Measurements from ENCODE around the gene GRID1.

DNA sequence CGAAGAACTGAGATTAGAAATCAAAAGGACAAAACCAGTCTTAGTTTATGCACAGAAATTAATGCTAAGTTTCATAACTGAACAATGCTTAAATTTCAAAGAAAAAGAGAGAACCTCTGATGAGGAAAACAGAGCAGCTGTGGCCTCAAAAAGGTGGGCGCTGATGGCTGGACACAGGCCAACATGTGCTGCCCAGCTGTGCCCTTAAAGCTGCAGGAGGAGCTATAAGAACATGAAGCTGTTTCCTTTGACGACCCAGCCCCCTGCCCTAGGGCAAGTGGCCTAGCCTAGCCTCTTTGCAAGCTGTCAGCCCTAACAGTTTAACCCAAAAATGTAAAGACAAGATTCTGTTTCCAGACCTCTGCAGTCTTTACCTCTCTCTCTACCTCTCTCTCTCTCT lies 107.7 kb downstream of the GRID1 start:
- TF ChIP-seq CEBPB (IDR thresholded peaks at IDR 0.05; ENCODE audit: low read depth) (no peak), POLR2AphosphoS5 (IDR thresholded peaks at IDR 0.05; ENCODE audit: low read depth, low read length) (no peak), RAD21 (IDR thresholded peaks at IDR 0.05; ENCODE audit: low read depth) (no peak), YY1 (IDR thresholded peaks at IDR 0.05; ENCODE audit: extremely low read depth, insufficient replicate concordance, low read depth, low read length) (no peak), ZFX (IDR thresholded peaks at IDR 0.05) (no peak), EGR1 (IDR thresholded peaks at IDR 0.05; ENCODE audit: low read depth) (no peak), POLR2A (IDR thresholded peaks at IDR 0.05; ENCODE audit: borderline replicate concordance, extremely low read depth, insufficient read depth, insufficient read length) (no peak), EZH2 (IDR thresholded peaks at IDR 0.05) (no peak), FOSL1 (IDR thresholded peaks at IDR 0.05; ENCODE audit: low read depth) (no peak), EZH2phosphoT487 (IDR thresholded peaks at IDR 0.05; ENCODE audit: borderline replicate concordance) (no peak)
- TF ChIP-seq, protein P1, sequence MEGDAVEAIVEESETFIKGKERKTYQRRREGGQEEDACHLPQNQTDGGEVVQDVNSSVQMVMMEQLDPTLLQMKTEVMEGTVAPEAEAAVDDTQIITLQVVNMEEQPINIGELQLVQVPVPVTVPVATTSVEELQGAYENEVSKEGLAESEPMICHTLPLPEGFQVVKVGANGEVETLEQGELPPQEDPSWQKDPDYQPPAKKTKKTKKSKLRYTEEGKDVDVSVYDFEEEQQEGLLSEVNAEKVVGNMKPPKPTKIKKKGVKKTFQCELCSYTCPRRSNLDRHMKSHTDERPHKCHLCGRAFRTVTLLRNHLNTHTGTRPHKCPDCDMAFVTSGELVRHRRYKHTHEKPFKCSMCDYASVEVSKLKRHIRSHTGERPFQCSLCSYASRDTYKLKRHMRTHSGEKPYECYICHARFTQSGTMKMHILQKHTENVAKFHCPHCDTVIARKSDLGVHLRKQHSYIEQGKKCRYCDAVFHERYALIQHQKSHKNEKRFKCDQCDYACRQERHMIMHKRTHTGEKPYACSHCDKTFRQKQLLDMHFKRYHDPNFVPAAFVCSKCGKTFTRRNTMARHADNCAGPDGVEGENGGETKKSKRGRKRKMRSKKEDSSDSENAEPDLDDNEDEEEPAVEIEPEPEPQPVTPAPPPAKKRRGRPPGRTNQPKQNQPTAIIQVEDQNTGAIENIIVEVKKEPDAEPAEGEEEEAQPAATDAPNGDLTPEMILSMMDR (IDR thresholded peaks at IDR 0.05 in 2 of 3, conservative IDR thresholded peaks at IDR 0.05 in 1 of 3; ENCODE audit: borderline replicate concordance in 1 of 3, insufficient read depth in 1 of 3, low read depth in 2 of 3, low read length in 2 of 3), result no peak
- TF ChIP-seq, protein P2, sequence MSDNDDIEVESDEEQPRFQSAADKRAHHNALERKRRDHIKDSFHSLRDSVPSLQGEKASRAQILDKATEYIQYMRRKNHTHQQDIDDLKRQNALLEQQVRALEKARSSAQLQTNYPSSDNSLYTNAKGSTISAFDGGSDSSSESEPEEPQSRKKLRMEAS (IDR thresholded peaks at IDR 0.05), result no peak

Data from HCT116 (cell line).